GM21390 (cell line): ENCODE data around the gene ATP5F1A.

Experiments
- ATAC-seq: cut with Tn5 transposase; IDR thresholded peaks from one replicate; pipeline ENCODE4 v1.9.1; 2021; ENCODE audit not compliant: unreplicated experiment

ATP5F1A gene

GRCh38 chr18:46073474-46074331 is 24.4 kb downstream of the ATP5F1A start:
- ATAC-seq: no peak

- no peak for ATAC-seq
Measured at GRCh38 chr18:46072959-46073358, 25.1 kb downstream of the ATP5F1A start.

- ATAC-seq: no peak
Measured at GRCh38 chr18:46072376-46072867, 25.7 kb downstream of the ATP5F1A start.

- peak; percentile 60 for ATAC-seq
Measured at GRCh38 chr18:46071653-46072375, 26.3 kb downstream of the ATP5F1A start, which contains the start of gene PSTPIP2. PSTPIP2 (minus strand) TSS chr18:46072260; CDS start chr18:46072188, 72 bp downstream.

GRCh38 chr18:46070815-46071652 is 27.1 kb downstream of the ATP5F1A start:
- ATAC-seq: no peak

- ATAC-seq: no peak
Measured at GRCh38 chr18:46070232-46070631, 27.9 kb downstream of the ATP5F1A start.

- no peak for ATAC-seq
Measured at GRCh38 chr18:46069524-46069923, 28.6 kb downstream of the ATP5F1A start.

- no peak for ATAC-seq
Measured at GRCh38 chr18:46068763-46069162, 29.3 kb downstream of the ATP5F1A start.

GRCh38 chr18:46067438-46068007 is 30.6 kb downstream of the ATP5F1A start:
- no peak for ATAC-seq

- ATAC-seq: no peak
Measured at GRCh38 chr18:46062781-46063180, 35.3 kb downstream of the ATP5F1A start.

- no peak for ATAC-seq
Measured at GRCh38 chr18:46061796-46062195, 36.3 kb downstream of the ATP5F1A start.

- no peak for ATAC-seq
Measured at GRCh38 chr18:46061387-46061786, 36.7 kb downstream of the ATP5F1A start.

GRCh38 chr18:46060359-46060841 is 37.7 kb downstream of the ATP5F1A start:
- ATAC-seq: no peak

GRCh38 chr18:46055838-46056230 is 42.3 kb downstream of the ATP5F1A start:
- no peak for ATAC-seq

- ATAC-seq: peak; percentile 47
Measured at GRCh38 chr18:46054956-46055837, 42.9 kb downstream of the ATP5F1A start.

- ATAC-seq: no peak
Measured at GRCh38 chr18:46053368-46054095, 44.6 kb downstream of the ATP5F1A start.

GRCh38 chr18:46051731-46052461 is 46.2 kb downstream of the ATP5F1A start:
- no peak for ATAC-seq

GRCh38 chr18:46050268-46050667 is 47.8 kb downstream of the ATP5F1A start:
- ATAC-seq: no peak
